GM12874 (cell line): ENCODE data around the gene TENM3.

Experiments used
- TF ChIP-seq, protein P1 (sequence below): IDR thresholded peaks from 2 replicates; pipeline ENCODE4 v1.5.1; 2011; ENCODE audit warnings: low read depth, mild to moderate bottlenecking, control low read depth, low read length, moderate library complexity; ENCODE audit not compliant: insufficient read depth

The TENM3 gene

DNA sequence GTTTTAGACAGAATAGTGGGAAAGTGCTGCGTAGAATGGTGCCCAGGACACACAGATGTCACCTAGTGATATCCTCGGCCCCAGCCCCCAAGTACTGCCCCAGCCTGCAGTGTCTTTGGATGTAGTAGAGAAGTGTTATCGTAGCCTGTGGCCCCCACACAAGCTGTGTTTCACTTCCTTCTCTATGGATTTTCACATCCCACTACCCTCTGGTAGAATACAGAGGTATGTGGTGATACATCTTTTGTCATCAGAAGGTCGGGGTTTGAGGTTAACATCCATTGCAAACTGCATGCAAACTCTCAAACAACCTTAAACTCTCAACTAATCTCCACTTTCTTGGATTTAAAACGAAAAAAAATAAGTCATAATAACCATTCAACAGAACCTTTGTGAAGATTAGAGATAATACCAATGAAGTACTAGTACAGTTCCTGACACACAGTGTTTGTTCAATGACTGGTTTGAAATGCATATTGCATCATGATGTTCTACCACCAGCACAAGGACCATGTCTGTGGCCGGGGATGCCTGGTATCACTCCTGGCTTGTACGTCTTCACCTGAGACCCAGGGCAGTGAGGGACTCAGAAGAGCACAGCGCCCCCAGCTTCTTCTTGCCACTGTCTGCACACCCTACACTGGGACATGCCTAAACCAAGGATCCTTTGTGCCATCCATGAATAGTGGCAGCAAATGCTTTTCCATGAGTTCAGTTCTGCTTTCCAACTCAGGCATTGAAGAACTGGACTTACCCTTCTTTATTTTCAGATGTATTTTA is 406.7 kb downstream of the TENM3 start:
- TF ChIP-seq, protein P1, sequence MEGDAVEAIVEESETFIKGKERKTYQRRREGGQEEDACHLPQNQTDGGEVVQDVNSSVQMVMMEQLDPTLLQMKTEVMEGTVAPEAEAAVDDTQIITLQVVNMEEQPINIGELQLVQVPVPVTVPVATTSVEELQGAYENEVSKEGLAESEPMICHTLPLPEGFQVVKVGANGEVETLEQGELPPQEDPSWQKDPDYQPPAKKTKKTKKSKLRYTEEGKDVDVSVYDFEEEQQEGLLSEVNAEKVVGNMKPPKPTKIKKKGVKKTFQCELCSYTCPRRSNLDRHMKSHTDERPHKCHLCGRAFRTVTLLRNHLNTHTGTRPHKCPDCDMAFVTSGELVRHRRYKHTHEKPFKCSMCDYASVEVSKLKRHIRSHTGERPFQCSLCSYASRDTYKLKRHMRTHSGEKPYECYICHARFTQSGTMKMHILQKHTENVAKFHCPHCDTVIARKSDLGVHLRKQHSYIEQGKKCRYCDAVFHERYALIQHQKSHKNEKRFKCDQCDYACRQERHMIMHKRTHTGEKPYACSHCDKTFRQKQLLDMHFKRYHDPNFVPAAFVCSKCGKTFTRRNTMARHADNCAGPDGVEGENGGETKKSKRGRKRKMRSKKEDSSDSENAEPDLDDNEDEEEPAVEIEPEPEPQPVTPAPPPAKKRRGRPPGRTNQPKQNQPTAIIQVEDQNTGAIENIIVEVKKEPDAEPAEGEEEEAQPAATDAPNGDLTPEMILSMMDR: no peak

DNA sequence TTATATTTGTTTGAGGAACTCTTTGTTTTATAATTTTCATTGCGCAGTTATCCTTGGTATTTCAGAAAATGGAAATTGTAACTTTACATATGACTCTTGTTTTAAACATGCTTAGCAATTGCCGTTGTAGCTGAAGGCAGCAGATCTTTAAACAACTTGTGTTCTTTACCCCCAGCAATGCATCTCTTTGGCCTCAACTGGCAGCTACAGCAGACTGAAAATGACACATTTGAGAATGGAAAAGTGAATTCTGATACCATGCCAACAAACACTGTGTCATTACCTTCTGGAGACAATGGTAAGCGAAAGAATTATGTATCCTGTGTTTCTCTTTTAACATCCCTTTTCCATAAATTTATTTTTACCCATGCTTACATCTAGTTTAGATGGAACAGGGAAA is 410.4 kb downstream of the TENM3 start:
- TF ChIP-seq, protein P1: no peak

DNA sequence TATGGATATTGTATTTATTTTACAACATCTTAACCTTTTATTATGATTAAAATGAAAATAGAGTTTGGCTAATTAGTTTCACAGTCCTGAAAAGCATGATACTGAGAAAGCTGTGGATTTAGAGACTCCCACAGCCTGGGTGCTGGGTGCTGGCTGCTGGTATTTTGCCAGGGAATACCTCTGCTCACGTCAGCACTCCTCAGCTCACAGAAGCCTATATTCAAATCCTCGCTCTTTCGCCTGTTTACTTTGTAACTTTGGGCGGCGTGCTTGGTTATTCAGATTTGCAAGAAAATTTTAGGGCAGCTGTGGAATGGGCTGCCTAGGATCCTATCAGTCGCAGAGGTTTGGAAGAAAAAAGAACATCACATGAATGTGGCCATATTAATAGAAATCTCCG is 412.1 kb downstream of the TENM3 start:
- TF ChIP-seq, protein P1: no peak

DNA sequence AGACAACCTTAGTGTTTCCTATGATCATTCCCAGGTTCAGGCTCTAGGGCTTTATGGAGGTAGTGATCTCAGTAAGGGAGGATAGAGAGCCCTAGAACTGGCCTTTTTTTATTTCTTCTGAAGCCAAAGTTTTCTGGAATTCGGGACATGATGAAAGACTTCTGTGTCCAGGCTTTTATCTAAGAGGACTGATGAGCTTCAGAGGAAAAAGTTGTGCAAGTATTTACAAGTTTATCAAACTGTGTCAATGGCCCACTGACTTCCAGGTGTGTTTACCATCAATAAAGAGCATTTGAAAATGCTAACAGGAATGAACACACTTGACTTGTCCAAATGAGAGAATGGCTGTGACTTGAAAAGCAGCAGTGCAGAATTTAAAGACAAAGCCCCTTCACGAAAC is 419.3 kb downstream of the TENM3 start:
- TF ChIP-seq, protein P1: no peak

DNA sequence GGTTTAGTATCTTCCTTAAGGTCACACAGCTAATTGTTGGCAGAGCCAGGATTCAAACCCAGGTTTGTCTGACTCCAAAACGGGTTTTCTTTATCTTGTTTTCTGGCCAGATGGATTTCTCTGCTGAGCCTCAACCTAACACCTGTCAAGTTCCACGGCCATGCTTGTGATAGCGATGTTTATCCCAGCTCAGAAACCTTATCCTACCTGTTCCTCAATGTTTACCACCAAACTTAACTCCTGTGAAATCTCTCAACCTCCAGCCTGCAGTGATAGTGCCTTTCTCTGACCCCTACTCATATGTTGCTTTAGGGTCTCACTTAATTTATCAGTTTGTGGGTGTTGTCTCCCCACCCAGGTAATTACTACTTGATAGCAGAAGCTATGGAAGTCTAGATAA is 428.0 kb downstream of the TENM3 start:
- TF ChIP-seq, protein P1: no peak

DNA sequence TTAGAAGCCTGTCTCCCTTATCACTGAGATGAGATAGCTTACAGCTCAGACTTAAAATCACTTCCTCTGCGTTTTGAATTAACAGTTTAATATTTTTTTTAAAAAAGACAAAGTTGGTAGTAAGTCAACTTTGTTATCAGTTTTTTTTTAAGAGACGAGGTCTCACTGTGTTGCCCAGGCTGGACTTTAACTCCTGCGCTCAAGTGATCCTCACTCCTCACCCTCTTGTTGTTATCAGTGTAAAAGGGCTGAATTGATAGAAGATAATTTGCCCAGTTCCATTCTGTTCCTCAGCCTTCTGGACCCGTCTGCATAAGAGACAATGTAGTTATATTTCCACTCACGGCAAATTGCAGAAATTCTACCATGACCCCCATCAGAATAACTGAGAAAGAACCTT is 428.5 kb downstream of the TENM3 start:
- TF ChIP-seq, protein P1: no peak

DNA sequence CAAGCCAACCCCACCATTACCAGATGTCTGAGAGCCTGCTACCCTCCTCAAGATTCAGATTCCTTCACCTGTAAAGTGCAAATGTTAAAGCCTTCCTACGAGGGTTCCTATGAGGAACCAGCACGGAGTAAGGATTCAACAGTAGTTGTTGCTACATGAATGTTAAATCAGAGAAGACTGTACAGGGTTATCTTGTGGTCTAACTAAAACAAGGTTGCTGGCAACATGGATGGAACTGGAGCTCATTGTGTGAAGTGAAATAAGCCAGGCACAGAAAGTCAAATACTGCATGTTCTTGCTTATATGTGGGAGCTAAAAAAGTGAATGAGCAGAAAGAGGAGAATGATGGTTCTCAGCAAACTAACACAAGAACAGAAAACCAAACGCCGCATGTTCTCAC is 435.4 kb downstream of the TENM3 start:
- TF ChIP-seq, protein P1: no peak
